ENCODE data around the gene SMYD3.

DNA sequence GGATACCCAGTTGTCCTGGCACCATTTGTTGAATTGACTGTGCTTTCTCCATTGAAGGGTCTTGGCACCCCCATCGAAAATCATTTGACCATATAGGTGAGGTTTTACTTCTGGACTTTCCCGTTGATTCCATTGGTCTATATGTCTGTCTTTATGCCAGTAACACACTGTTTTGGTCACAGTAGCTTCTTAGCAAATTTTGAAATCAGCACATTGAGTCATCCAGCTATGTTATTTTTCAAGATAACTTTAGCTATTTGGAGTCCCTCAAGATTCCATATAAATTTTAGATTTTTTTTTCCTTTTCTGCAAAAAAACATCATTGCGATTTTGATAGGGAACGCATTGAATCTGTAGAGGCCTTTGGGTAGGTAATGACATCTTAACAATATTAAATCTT lies 235.6 kb downstream of the SMYD3 start:
- TF ChIP-seq, protein P1, sequence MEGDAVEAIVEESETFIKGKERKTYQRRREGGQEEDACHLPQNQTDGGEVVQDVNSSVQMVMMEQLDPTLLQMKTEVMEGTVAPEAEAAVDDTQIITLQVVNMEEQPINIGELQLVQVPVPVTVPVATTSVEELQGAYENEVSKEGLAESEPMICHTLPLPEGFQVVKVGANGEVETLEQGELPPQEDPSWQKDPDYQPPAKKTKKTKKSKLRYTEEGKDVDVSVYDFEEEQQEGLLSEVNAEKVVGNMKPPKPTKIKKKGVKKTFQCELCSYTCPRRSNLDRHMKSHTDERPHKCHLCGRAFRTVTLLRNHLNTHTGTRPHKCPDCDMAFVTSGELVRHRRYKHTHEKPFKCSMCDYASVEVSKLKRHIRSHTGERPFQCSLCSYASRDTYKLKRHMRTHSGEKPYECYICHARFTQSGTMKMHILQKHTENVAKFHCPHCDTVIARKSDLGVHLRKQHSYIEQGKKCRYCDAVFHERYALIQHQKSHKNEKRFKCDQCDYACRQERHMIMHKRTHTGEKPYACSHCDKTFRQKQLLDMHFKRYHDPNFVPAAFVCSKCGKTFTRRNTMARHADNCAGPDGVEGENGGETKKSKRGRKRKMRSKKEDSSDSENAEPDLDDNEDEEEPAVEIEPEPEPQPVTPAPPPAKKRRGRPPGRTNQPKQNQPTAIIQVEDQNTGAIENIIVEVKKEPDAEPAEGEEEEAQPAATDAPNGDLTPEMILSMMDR (IDR thresholded peaks at IDR 0.05; ENCODE audit: low read length) = no peak
- TF ChIP-seq EZH2 (optimal IDR thresholded peaks at IDR 0.05; ENCODE audit: low read depth, low read length) = no peak
- TF ChIP-seq EZH2phosphoT487 (IDR thresholded peaks at IDR 0.05; ENCODE audit: low read length) = no peak
